Vagina (tissue), 2 donors: ENCODE results near the gene PDCD1.

ENCODE experiments used
- CTCF ChIP-seq, 3 experiments: fragments of 450-650 bp in 2 of 3; fragments of 200-600 bp in 1 of 3; sonication (generic) in 1 of 3; IDR thresholded peaks; one replicate each; pipeline ENCODE4 v1.5.1; 2017 to 2019; ENCODE audit warnings: antibody characterized with exemption in 3 of 3, mild to moderate bottlenecking in 2 of 3, moderate library complexity in 2 of 3
- POLR2AphosphoS5 ChIP-seq, 2 donors: sonication (generic); formaldehyde crosslinking; IDR thresholded peaks; one replicate each; pipeline ENCODE4 v1.9.0; 2017; ENCODE audit warnings: antibody characterized with exemption in 2 of 2, mild to moderate bottlenecking in 2 of 2, low read depth in 1 of 2; ENCODE audit not compliant: insufficient read depth in 1 of 2

- no peak for TF ChIP-seq CTCF (IDR thresholded peaks at IDR 0.05)
- TF ChIP-seq POLR2AphosphoS5 (IDR thresholded peaks at IDR 0.05; ENCODE audit: insufficient read depth in 1 of 2, low read depth in 1 of 2): no peak
These were observed 7.2 kb downstream of the PDCD1 start for GRCh38 chr2:241851325-241852115.
